Right lobe of liver (tissue), 6 donors: ENCODE data around the gene TMEM151B. TPM values are rescaled to one million over a fixed set of nuclear protein-coding genes. Genes with fewer than 3 reads are reported as not detected.

Source experiments
- ATAC-seq, 4 donors: fragments of 200-7000 bp; cut with Tn5 transposase; one replicate each; pipeline ENCODE4 v1.9.1; 2020; ENCODE audit warnings: mild to moderate bottlenecking in 4 of 4, moderate library complexity in 4 of 4
- DNase-seq, 3 donors: peaks; one replicate each; pipeline ENCODE4 v3.0.0-alpha.2; 2020
- H3K27ac ChIP-seq, 3 donors: fragments of 200-600 bp; one replicate each; pipeline ENCODE4 v1.8.0; 2022
- H3K27me3 ChIP-seq, 2 donors: fragments of 200-600 bp; one replicate each; pipeline ENCODE4 v1.8.0; 2022
- H3K36me3 ChIP-seq, 4 donors: fragments of 200-600 bp; sonication (generic) in 1 of 4; one replicate each; pipeline versions ENCODE4 v1.5.1 to v1.8.0; 2017 to 2022; ENCODE audit warnings: control low read depth in 1 of 4
- H3K4me1 ChIP-seq, 4 donors: fragments of 200-600 bp; sonication (generic) in 1 of 4; one replicate each; pipeline versions ENCODE4 v1.5.1 to v1.8.0; 2017 to 2022; ENCODE audit warnings: control low read depth in 1 of 4
- H3K4me3 ChIP-seq, 3 donors: fragments of 200-600 bp; one replicate each; pipeline ENCODE4 v1.8.0; 2022
- H3K9me3 ChIP-seq, 4 donors: fragments of 200-600 bp; sonication (generic) in 1 of 4; one replicate each; pipeline versions ENCODE4 v1.5.1 to v1.8.0; 2017 to 2022; ENCODE audit warnings: control low read depth in 1 of 4
- CTCF ChIP-seq, 4 donors: fragments of 200-600 bp in 3 of 4; fragments of 450-650 bp in 1 of 4; IDR thresholded peaks; one replicate each; pipeline versions ENCODE4 v1.5.1 to v1.8.0; 2016 to 2022; ENCODE audit warnings: antibody characterized with exemption in 4 of 4, mild to moderate bottlenecking in 2 of 4
- POLR2A ChIP-seq: fragments of 450-650 bp; IDR thresholded peaks from one replicate; pipeline ENCODE4 v1.6.1; 2017; ENCODE audit warnings: antibody characterized with exemption, mild to moderate bottlenecking
- WGBS: methylation state at CpG from one replicate; pipeline ENCODE4 v1.1.6; 2018; ENCODE audit warnings: low coverage, low lambda C conversion rate; ENCODE audit not compliant: insufficient coverage; ENCODE audit errors: missing lambda C conversion rate; 5-methylcytosine and 5-hydroxymethylcytosine counted together
- intact Hi-C, 2 donors: fragments of 100-400 bp; cut with DNase I; formaldehyde crosslinking; loops; one replicate each; pipeline versions ENCODE4 v1.11.2 to v1.14.1; 2022
- total RNA-seq, 6 experiments: library from RNA; depleted of rRNA in 2 of 6; stranded (reverse); fragments of >200 nt in 2 of 6; fragmentation: NEBNext Ultra II Directional in 3 of 6; extraction: Animal tissue kit (Norgen Biotek cat#: 25700) in 3 of 6; gene quantifications; one replicate each; pipeline versions ENCODE4 v1.1.0 to v1.2.4, GENCODE V29; 2016 to 2023
- donor health status: DM: no; HTN: yes; CAD: no.
- donor health status: DM: no; HTN: no; CAD: no.
- donor health status: DM: no; HTN: no; CAD: no.
- donor health status: DM: no; HTN: yes; CAD: no.
- donor health status: DM: no; HTN: yes; CAD: no.

TMEM151B gene
- total RNA-seq, 6 experiments from 2014 or later: not detected

GRCh38 chr6:44277763-44278162, 7.5 kb downstream of the TMEM151B start:
- no peak for DNase-seq
- H3K27ac ChIP-seq: no peak overlapping the region
- H3K4me3 ChIP-seq: no peak overlapping the region
- no peaks in the 10 kb centered on the region for H3K9me3 ChIP-seq
- peaks cover 0 to 4% (median 0%) of the 10 kb centered on the region in 4 donors for H3K4me1 ChIP-seq
- no peak for TF ChIP-seq POLR2A
- TF ChIP-seq CTCF (IDR thresholded peaks at IDR 0.05): no peak
- WGBS: 74% methylated on average over 5 of the region's 7 CpGs
- no peak for ATAC-seq
- no peaks in the 10 kb centered on the region for H3K36me3 ChIP-seq
- intact Hi-C loops: no loop called here
- H3K27me3 ChIP-seq: peaks cover 0 to 9% of the 10 kb centered on the region in 2 donors

DNA sequence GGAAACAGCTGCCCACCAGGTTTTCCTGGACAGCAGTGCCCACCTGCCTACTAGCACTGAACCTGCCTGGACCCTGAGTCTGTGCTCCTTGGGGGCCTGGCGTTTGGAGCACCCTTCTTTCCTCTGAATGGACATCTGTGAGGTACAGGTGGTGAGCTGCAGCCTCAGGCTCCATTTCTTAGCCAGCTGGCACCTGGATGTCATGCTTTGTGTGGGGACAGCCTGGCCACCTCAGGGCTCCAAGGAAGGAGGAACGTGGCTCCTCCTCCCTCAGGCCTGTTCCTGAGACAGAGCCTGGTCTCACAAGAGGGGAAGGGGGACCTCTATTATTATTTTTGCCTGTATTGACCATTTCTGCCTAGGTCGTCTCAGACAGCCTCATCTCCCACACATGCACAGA, 8.1 kb downstream of the TMEM151B start:
- peaks cover 0 to 9% of the 10 kb centered on the region in 2 donors for H3K27me3 ChIP-seq
- H3K27ac ChIP-seq: no peak overlapping the region
- TF ChIP-seq CTCF (IDR thresholded peaks at IDR 0.05): no peak
- TF ChIP-seq POLR2A: no peak
- H3K36me3 ChIP-seq: no peaks in the 10 kb centered on the region
- intact Hi-C loops: no loop called here
- DNase-seq (no peak), ATAC-seq (no peak)
- peaks cover 0 to 4% (median 0%) of the 10 kb centered on the region in 4 donors for H3K4me1 ChIP-seq
- WGBS: 46% methylated on average over 3 of the region's 3 CpGs
- no peaks in the 10 kb centered on the region for H3K9me3 ChIP-seq
- no peak overlapping the region for H3K4me3 ChIP-seq

DNA sequence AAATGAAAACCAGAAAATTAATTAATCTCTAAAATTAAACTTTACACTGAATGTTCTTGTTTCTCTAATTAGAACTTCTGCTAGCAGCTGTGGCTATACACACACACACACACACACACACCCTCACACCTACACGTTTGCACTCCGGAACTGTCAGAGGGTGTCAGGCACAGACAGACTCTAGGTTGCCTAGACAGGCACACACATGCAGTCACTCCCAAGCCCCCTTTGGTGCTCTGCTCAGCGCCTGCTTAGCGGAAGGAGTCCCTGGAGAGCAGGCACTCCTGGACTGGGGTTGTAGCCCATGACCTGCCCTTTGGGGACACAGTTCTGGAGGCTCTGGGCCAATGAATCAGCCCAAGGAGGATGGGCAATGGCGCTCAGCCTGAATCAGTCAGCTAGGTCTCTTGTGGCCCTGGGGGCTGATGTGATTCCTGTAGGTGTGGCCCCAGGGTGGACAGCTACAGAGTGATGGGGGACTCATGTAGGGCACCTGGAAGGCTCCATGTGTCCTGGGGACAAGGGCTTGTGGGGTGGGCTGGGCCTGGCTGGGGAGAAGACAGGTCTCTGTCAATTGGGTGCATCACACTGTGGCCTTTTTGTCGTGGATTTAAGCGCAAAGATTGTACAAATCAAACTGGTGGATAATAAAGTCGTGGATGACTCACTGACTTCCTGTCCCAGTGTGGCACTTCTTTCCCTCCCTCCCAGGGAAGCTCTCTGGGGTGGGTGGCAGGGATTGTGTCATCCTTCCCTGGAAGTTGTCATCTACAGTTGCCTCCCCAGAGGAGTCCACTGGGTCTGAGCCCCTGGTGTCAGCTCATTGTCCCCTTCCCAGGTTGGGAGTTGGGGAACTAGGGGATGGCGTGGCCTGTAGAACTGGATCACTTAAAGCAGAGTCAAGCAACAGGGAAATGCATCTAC, 8.8 kb downstream of the TMEM151B start:
- WGBS: 51% methylated on average over 6 of the region's 9 CpGs
- intact Hi-C loops: no loop called here
- Histone ChIP-seq H3K4me3 (no peak overlapping the region), H3K27ac (no peak overlapping the region), H3K9me3 (no peaks in the 10 kb centered on the region), H3K4me1 (peaks cover 0 to 4% (median 0%) of the 10 kb centered on the region in 4 donors), H3K27me3 (peaks cover 0 to 9% of the 10 kb centered on the region in 2 donors), H3K36me3 (no peaks in the 10 kb centered on the region)
- DNase-seq (no peak), ATAC-seq (no peak)
- TF ChIP-seq POLR2A (no peak), CTCF (IDR thresholded peaks at IDR 0.05) (no peak)

GRCh38 chr6:44284121-44284520, 13.9 kb downstream of the TMEM151B start:
- Histone ChIP-seq H3K4me1 (no peaks in the 10 kb centered on the region), H3K4me3 (no peak overlapping the region), H3K36me3 (no peaks in the 10 kb centered on the region), H3K27ac (no peak overlapping the region), H3K9me3 (no peaks in the 10 kb centered on the region), H3K27me3 (no peaks in the 10 kb centered on the region)
- intact Hi-C loops: no loop called here
- ATAC-seq (no peak), DNase-seq (no peak)
- no peak for TF ChIP-seq CTCF (IDR thresholded peaks at IDR 0.05)
- TF ChIP-seq POLR2A: no peak
- WGBS: 38% methylated on average over 2 of the region's 2 CpGs
